GM18867 (cell line): Measurements from ENCODE around the gene KLRF1.
"Not testable (repeated sequence)": the region's sequence is repeated elsewhere in the genome, so short reads cannot be mapped to it uniquely, and the experiment has no call there.

Experiments used
- ATAC-seq: cut with Tn5 transposase; IDR thresholded peaks from one replicate; pipeline ENCODE4 v1.9.1; 2021; ENCODE audit warnings: mild to moderate bottlenecking, moderate library complexity; ENCODE audit not compliant: unreplicated experiment

The KLRF1 gene

DNA sequence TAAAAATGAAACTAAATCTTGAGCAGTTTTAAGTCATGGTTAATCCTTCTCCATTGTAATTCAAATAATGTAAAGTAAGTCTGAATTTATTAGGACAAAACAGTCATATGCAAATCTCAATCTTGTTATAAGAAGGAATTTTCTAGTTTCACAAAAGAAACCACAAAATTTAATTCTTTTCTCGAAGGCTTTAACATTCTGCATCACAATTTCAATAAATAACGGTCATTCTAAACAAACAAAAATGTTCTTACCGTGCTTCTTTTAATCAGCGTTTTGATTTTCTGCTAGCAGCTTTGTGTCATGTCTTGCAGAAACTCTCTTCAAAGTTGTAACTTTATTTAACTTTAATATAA, 41.6 kb downstream of the KLRF1 start:
- no peak for ATAC-seq

DNA sequence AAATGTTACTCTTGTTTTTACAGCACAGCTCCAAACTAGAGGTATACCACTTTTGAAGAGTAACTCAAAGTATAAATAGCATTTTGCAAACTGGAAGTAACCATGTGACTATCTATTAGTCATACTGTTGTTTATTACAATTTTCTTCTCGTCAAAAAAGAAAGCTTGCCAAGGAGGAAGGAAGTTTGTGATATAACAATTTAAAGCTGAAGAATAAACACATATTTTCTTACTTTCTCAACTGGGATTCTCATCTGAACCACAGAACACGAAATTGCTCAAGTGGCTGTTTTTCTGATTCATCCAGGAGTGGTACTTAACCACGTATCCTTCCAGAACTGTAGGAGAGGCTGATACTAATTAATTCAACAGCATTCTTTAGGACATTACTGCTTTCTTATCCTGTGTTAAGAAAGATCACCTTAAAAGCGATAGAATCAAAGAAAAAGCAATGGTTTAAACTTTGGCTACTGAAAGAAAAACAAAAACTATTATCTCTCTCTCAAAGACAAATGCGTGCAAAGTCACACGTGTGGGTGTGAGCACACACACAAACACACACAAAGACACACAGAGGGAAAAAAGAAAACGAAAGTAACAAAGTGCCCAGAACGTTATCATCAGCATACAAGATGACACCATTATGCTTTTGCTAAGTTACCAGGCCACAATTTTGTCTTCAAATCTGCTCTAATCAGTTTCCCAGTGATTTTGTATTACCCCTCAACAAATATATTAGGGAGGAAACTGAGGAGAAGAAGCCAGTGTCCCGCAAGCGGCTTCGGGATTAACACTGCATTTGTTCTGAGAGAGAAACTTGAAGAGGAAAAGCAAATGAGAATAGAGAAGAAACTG, 42.3 kb downstream of the KLRF1 start, which contains the start of gene CLEC2B:
TSS of gene CLEC2B (minus strand) at position 48 of the 855 bp plus-strand sequence.
- ATAC-seq: peak; percentile 49

DNA sequence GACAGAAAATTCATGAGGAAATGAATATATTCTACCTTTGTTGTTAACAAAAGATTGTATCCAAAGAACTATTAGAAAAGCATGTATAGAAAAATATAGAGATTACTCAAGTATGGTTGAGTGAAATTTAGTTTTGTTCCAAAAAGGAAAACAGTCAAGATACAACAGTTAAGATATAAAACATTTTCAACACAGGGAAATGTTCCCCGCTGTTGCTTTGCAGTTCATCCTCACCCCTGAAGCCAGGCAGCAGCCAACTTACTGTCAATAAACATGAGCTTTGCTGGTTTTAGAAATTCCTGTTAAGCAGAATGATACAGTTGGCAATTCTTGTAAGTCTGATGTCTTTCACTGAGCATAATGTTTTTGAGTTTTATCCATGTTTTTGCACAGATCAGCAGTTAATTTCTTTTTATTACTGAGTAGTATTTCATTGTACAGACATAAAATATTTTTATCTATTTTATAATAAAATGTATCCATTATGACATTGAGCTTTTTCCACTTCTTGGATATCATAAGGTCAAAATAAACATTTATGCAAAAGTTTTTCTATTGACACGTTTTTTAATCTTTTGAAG, 43.1 kb downstream of the KLRF1 start:
- ATAC-seq: no peak

DNA sequence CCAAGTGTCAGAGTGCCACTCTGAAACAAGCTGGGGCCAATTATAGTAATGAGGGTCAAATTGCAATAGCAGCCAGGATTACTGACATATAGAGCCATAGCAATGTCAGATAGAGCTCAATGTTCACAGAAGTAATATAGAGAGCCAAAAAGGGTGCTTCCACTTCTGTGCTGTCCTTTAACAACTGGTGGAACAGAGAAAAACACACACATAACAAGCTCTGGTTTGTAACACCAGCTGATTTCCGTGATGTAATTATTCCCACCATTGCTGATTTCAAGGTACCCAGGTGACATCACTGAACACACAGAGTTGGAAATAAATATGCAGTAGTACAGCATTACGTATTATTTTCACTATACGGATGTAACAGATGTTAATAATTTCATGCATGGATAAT, 44.9 kb downstream of the KLRF1 start:
- no peak for ATAC-seq

DNA sequence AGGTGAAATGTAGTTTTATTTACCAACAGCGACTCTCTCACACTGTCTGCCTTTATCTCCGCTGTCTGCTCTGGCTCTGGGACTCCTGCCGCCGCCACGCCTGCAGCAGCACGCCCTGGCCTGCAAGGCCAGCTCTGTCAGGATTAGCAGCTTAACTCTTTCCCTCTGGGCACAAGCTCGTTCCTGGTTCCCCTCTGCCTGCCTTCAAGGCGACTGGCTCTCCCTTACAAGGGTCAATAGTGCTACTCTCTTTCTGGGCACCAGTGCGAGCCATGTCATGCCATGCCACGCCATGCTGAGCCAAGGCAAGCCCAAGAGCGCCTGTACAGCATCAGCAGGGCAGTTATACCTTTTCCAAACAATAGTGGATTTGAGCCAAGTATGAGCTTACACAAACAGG, 45.5 kb downstream of the KLRF1 start:
- ATAC-seq: no peak

DNA sequence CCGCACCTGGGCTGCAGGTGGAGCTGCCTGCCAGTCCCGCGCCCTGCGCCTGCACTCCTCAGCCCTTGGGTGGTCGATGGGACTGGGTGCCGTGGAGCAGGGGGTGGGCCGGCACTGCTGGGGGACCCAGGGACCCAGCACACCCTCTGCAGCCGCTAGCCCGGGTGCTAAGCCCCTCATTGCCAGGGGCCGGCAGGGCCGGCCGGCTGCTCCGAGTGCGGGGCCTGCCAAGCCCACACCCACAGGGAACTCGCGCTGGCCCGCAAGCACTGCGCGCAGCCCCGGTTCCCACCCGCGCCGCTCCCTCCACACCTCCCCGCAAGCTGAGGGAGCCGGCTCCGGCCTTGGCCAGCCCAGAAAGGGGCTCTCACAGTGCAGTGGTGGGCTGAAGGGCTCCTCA, 48.8 kb downstream of the KLRF1 start:
- not testable (repeated sequence) for ATAC-seq

DNA sequence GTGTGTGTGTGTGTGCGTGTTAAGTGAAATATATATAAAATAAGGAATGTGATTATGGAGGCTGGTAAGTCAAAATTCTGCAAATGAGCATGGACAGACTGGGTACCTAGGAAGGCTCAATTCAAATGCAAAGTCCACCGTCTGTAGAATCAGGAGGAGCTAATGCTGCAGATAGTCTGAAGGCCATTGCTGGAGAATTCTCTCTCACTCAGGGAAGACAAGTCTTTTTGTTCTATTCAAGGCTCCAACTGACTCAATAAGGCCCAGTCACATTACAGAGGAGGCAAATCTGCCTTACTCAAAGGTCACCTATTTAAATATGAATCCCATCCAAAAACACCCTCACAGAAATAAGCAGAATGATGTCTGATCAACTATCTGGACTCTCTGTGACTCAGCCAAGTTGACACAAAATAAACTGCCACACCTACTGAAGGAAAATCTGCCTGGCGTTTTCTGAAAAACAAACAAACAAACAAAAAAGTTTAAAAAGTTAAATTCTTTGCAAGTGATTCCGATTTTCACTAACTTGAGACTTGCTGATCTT, 53.3 kb downstream of the KLRF1 start:
- no peak for ATAC-seq

DNA sequence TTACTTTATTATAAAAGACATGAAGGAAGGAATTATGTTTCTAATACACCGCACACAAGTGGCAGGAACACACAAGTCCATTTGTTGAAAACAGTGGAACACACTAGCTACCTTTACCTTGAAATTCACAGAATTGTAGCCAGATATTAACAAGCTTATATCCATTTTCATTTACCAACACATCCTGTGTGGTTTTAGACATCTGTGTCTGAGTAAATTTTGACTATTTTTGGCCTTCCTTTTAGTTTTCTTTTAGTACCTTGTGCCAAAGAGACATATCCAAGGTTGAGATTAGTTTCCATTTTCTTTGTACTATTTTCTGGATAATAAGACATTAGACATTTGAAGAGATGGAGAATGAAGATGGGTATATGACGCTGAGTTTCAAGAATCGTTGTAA, 54.0 kb downstream of the KLRF1 start, which contains the start of gene KLRF2:
TSS of gene KLRF2 (plus strand) at position 244 of the 400 bp plus-strand sequence. CDS start at position 351, 107 bp downstream.
- no peak for ATAC-seq

DNA sequence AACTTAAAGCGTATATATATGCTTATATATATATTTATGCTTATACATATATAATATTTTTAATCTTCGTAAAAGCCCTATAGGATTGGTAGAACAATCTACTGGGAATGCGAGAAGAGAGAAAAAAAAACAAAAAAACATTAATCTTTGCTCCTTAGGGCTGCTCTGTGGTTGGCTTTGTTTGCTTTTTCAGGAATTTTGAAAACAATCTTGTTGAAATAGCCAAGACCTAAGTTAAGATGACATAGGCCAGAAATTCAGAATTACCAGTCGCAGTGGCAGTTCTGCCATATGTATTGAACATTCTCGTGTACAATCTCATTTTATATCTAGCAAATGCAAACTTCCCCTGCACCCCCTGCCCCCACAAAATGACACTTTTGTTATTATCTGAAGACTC, 54.7 kb downstream of the KLRF1 start:
- no peak for ATAC-seq

DNA sequence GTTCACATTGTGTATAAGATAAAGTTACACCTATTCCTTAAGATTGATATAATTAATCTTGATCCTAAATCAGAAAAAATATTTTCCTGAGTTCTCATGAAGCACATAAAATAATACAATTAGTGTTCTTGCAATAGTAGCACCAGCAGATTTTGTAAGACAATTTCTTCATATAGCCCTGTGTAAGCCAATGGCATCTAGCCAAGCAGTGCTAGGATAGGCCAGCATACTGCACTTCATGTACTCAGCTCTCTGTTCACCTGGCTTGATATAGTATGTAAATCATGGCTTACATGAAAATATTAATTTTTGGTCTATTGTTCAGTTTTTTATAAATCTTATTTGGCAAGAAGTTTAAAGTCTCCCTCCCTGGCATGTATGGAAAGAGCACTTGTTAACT, 55.9 kb downstream of the KLRF1 start:
- no peak for ATAC-seq

DNA sequence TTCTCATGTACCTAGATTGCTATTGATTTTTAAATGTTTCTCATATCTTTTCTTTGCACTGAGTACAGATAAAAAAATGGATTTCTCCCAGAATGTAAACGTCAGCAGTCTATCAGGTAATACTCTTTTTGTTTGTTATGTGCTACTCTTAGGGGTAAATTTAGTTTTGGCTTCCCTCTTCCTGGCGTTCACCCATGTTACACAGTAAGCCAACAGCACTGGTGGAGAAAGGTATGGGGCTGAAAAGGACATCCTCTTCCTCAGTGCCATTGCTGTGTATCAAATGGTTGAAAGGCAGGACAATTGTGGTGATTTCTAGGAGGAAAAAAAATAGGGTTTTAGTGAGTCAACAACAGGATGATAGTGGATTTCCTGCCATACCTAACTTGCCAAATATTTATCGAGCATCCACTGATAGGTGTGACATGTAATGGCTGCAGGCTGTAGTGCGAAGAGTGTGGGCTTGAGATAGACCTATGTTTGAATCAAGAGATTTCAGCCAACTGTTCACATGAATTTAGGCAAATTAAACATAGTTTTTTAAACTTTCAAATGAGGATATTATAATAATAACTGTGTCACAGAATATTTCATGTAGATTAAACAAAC, 61.5 kb downstream of the KLRF1 start:
- no peak for ATAC-seq
